Astrocyte (in vitro differentiated cells and primary cell): Measurements from ENCODE around the gene FRZB. TPM values are rescaled to one million over a fixed set of nuclear protein-coding genes. Genes with fewer than 3 reads are reported as not detected.
A peak's percentile ranks its signal among the peaks of the same experiment; 100 is the strongest.

Source experiments
- DNase-seq: peaks from one replicate; pipeline ENCODE4 v3.0.0-alpha.2; 2010; ENCODE audit warnings: low read depth
- FAIRE-seq: peaks from 2 replicates; lab custom pipeline; 2011; peaks lifted over from hg19 to GRCh38; lab: Jason Lieb, UNC
- H2AFZ ChIP-seq: 2 replicates; pipeline ENCODE4 v1.6.0; 2012; ENCODE audit warnings: low read depth, low read length, inconsistent platforms
- H3K27ac ChIP-seq: 2 replicates; pipeline ENCODE4 v1.5.1; 2011; ENCODE audit warnings: low read depth, low read length, inconsistent platforms
- H3K27me3 ChIP-seq: 2 replicates; pipeline ENCODE4 v1.6.0; 2011; ENCODE audit warnings: low read length, inconsistent platforms; ENCODE audit not compliant: insufficient read depth
- H3K36me3 ChIP-seq: 2 replicates; pipeline ENCODE4 v1.5.1; 2011; ENCODE audit warnings: low read length, inconsistent platforms; ENCODE audit not compliant: insufficient read depth
- H3K4me1 ChIP-seq: 2 replicates; pipeline ENCODE4 v1.5.1; 2011; ENCODE audit warnings: low read length, inconsistent platforms; ENCODE audit not compliant: insufficient read depth
- H3K4me2 ChIP-seq: 2 replicates; pipeline ENCODE4 v1.6.0; 2012; ENCODE audit warnings: low read length, inconsistent platforms
- H3K4me3 ChIP-seq: 2 replicates; pipeline ENCODE4 v1.5.1; 2011; ENCODE audit warnings: low read depth, mild to moderate bottlenecking, low read length, inconsistent platforms; ENCODE audit not compliant: insufficient read depth
- H3K79me2 ChIP-seq: 2 replicates; pipeline ENCODE4 v1.6.0; 2012; ENCODE audit warnings: mild to moderate bottlenecking, low read length, inconsistent platforms; ENCODE audit not compliant: insufficient read depth
- H3K9ac ChIP-seq: 2 replicates; pipeline ENCODE4 v1.6.0; 2012; ENCODE audit warnings: mild to moderate bottlenecking, low read length, inconsistent platforms
- H3K9me3 ChIP-seq: 2 replicates; pipeline ENCODE4 v1.5.1; 2012; ENCODE audit warnings: low read depth, mild to moderate bottlenecking, low read length, inconsistent platforms; ENCODE audit not compliant: insufficient read depth
- H4K20me1 ChIP-seq: 2 replicates; pipeline ENCODE4 v1.6.0; 2012; ENCODE audit warnings: low read length, inconsistent platforms; ENCODE audit not compliant: insufficient read depth
- H3K27ac Mint-ChIP-seq: one replicate; pipeline ENCODE4 v1.8.0; 2021; ENCODE audit warnings: mild to moderate bottlenecking, mixed read lengths; ENCODE audit not compliant: unreplicated experiment
- H3K27me3 Mint-ChIP-seq: one replicate; pipeline ENCODE4 v1.8.0; 2021; ENCODE audit warnings: low read depth, mixed read lengths; ENCODE audit not compliant: unreplicated experiment
- H3K36me3 Mint-ChIP-seq: one replicate; pipeline ENCODE4 v1.8.0; 2021; ENCODE audit warnings: low read depth, mixed read lengths; ENCODE audit not compliant: unreplicated experiment
- H3K4me1 Mint-ChIP-seq: one replicate; pipeline ENCODE4 v1.8.0; 2021; ENCODE audit warnings: low read depth, mixed read lengths; ENCODE audit not compliant: unreplicated experiment
- H3K4me3 Mint-ChIP-seq: one replicate; pipeline ENCODE4 v1.8.0; 2021; ENCODE audit warnings: mild to moderate bottlenecking, moderate library complexity, mixed read lengths; ENCODE audit not compliant: unreplicated experiment
- H3K9me3 Mint-ChIP-seq: one replicate; pipeline ENCODE4 v1.8.0; 2021; ENCODE audit warnings: mild to moderate bottlenecking, mixed read lengths; ENCODE audit not compliant: unreplicated experiment
- EZH2 ChIP-seq: IDR thresholded peaks from 2 replicates; pipeline ENCODE4 v1.6.1; 2012; ENCODE audit warnings: mild to moderate bottlenecking, low read length, inconsistent platforms; ENCODE audit not compliant: insufficient read depth
- total RNA-seq: library from RNA; stranded (reverse); gene quantifications from 2 replicates; pipeline ENCODE4 v1.2.1, GENCODE V29; 2021
- TF ChIP-seq, protein P1 (sequence below): IDR thresholded peaks from 2 replicates; pipeline ENCODE4 v1.5.1; 2011; ENCODE audit warnings: low read depth, mild to moderate bottlenecking, inconsistent platforms, low read length, moderate library complexity; ENCODE audit not compliant: insufficient read depth

Gene FRZB
- total RNA-seq, 1 donor from 2014 or later = 0.77 TPM

DNA sequence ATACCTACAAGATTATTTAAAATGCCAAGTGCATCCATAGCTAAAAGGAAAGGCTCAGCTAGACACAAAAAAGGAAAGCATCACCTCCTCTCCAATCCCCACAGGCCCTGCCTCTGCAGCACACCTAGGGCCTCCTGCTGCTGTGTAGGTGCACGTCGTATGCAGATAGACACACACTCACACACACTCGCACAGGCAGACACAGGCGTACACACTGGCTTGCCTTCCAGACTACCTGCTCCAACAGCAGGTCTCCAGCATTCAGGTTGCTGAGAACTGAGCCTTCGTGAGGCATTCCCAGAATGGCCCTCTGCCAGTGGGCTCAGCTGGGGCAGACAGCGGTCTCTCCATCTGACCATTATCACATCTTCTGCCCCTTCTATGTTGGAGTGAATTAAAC, 35.3 kb upstream of the FRZB start:
- H3K9me3 Mint-ChIP-seq = no peaks in the 10 kb centered on the region
- DNase-seq = no peak
- Histone ChIP-seq H3K9me3 (no peaks in the 10 kb centered on the region), H3K4me3 (no peak overlapping the region), H3K4me1 (no peaks in the 10 kb centered on the region), H3K4me2 (no peak overlapping the region), H3K27me3 (no peaks in the 10 kb centered on the region), H3K27ac (no peak overlapping the region), H3K79me2 (no peaks in the 10 kb centered on the region), H3K36me3 (no peaks in the 10 kb centered on the region), H4K20me1 (no peaks in the 10 kb centered on the region), H2AFZ (no peak overlapping the region), H3K9ac (no peak overlapping the region)
- H3K36me3 Mint-ChIP-seq = no peaks in the 10 kb centered on the region
- no peak overlapping the region for H3K4me3 Mint-ChIP-seq
- TF ChIP-seq, protein P1, sequence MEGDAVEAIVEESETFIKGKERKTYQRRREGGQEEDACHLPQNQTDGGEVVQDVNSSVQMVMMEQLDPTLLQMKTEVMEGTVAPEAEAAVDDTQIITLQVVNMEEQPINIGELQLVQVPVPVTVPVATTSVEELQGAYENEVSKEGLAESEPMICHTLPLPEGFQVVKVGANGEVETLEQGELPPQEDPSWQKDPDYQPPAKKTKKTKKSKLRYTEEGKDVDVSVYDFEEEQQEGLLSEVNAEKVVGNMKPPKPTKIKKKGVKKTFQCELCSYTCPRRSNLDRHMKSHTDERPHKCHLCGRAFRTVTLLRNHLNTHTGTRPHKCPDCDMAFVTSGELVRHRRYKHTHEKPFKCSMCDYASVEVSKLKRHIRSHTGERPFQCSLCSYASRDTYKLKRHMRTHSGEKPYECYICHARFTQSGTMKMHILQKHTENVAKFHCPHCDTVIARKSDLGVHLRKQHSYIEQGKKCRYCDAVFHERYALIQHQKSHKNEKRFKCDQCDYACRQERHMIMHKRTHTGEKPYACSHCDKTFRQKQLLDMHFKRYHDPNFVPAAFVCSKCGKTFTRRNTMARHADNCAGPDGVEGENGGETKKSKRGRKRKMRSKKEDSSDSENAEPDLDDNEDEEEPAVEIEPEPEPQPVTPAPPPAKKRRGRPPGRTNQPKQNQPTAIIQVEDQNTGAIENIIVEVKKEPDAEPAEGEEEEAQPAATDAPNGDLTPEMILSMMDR = no peak
- TF ChIP-seq EZH2 = no peak
- no peaks in the 10 kb centered on the region for H3K27me3 Mint-ChIP-seq
- FAIRE-seq = no peak
- no peak overlapping the region for H3K27ac Mint-ChIP-seq
- peaks cover 11% of the 10 kb centered on the region for H3K4me1 Mint-ChIP-seq

DNA sequence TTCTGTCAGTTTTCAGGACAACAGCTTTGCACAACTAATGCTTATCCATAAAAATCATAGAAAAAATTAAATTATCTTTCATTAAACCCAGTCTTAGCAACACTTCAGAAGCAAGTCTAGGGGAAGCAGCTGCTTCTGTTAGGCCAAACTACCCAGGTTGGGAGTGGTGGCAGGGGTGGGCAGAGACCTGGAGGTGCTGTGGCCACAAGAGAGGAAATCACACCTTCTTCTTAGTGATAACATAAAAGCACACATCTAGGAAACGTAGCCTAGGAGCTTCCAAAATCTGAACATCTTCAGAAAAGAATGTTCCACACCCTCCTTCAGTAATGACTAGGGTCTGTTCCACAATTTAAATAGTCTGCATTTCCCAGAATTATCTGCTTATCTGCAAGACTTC, 32.3 kb upstream of the FRZB start:
- Histone ChIP-seq H3K4me3 (no peak overlapping the region), H3K79me2 (no peaks in the 10 kb centered on the region), H3K36me3 (no peaks in the 10 kb centered on the region), H3K9ac (no peak overlapping the region), H3K9me3 (no peaks in the 10 kb centered on the region), H4K20me1 (no peaks in the 10 kb centered on the region), H3K27ac (no peak overlapping the region), H3K27me3 (no peaks in the 10 kb centered on the region), H3K4me1 (no peaks in the 10 kb centered on the region), H2AFZ (no peak overlapping the region), H3K4me2 (no peak overlapping the region)
- Mint-ChIP-seq H3K36me3 (no peaks in the 10 kb centered on the region), H3K27me3 (no peaks in the 10 kb centered on the region), H3K4me3 (no peak overlapping the region), H3K27ac (no peak overlapping the region), H3K9me3 (no peaks in the 10 kb centered on the region), H3K4me1 (peaks cover 11% of the 10 kb centered on the region)
- DNase-seq (no peak), FAIRE-seq (no peak)
- TF ChIP-seq, protein P1 = no peak
- TF ChIP-seq EZH2 = no peak

DNA sequence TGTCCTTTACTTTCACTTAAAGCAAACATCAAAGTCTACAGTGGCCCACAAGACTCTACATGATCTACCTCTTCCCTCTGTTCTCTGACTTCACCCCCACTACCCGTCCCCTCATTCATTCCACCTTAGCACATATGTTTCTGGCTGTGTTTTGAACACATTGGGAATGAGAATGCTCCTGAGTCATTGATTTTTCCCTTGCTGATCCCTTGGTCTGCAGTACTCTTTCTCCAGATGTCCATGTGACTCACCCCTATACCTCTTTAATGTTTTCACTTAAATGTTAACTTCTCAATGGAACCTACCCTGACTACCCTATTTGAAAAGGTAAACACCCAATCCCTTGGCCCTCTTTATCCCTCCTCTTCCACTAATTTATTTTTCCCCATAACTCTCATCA, 30.7 kb upstream of the FRZB start:
- Histone ChIP-seq H3K4me1 (no peaks in the 10 kb centered on the region), H3K4me2 (no peak overlapping the region), H3K27ac (no peak overlapping the region), H3K36me3 (no peaks in the 10 kb centered on the region), H3K4me3 (no peak overlapping the region), H3K9ac (no peak overlapping the region), H3K27me3 (no peaks in the 10 kb centered on the region), H4K20me1 (no peaks in the 10 kb centered on the region), H3K79me2 (no peaks in the 10 kb centered on the region), H3K9me3 (no peaks in the 10 kb centered on the region), H2AFZ (no peak overlapping the region)
- peak; percentile 71 for DNase-seq
- Mint-ChIP-seq H3K4me1 (peaks cover 11% of the 10 kb centered on the region), H3K36me3 (no peaks in the 10 kb centered on the region), H3K9me3 (no peaks in the 10 kb centered on the region), H3K27ac (peak overlapping the region; percentile 35), H3K4me3 (no peak overlapping the region), H3K27me3 (no peaks in the 10 kb centered on the region)
- no peak for FAIRE-seq
- TF ChIP-seq, protein P1 = no peak
- no peak for TF ChIP-seq EZH2
